GM20431 (cell line): ENCODE results near the gene GJC2.

Experiments used
- in situ Hi-C: fragments of 300-500 bp; cut with MseI, MboI; formaldehyde crosslinking; loops from one replicate; pipeline ENCODE4 v1.15.0; 2020; ENCODE audit warnings: low sequenced_read_pairs; ENCODE audit not compliant: unreplicated experiment

GJC2 gene

DNA sequence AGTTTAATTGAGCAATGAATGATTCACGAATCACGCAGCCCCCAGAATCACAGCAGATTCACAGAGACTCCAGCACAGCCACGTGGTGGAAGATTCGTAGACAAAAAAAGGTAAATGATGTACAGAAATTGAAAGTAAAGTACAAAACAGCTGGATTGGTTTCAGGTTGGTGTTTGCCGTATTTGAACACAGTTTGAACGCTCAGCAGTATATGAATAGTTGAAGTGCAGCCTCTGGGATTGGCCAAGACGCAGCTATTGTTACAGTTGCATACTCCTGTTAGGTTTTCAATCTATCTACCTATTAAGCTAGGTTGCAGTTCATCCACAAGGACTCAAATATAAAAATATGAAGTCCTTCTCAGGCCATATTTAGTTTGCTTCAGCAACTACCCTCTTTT lies 37.6 kb upstream of the GJC2 start:
- in situ Hi-C loops, result no loop called here

GRCh38 chr1:228112617-228113016 lies 37.1 kb upstream of the GJC2 start:
- in situ Hi-C loops, result no loop called here

- in situ Hi-C loops, result no loop called here
Observed at GRCh38 chr1:228114827-228115226, 34.9 kb upstream of the GJC2 start.

- in situ Hi-C loops, result no loop called here
Observed at GRCh38 chr1:228117335-228117734, 32.4 kb upstream of the GJC2 start.

- in situ Hi-C loops, result no loop called here
Observed at GRCh38 chr1:228118040-228118439, 31.7 kb upstream of the GJC2 start.

- in situ Hi-C loops, result no loop called here
Observed at GRCh38 chr1:228120351-228120750, 29.4 kb upstream of the GJC2 start.

DNA sequence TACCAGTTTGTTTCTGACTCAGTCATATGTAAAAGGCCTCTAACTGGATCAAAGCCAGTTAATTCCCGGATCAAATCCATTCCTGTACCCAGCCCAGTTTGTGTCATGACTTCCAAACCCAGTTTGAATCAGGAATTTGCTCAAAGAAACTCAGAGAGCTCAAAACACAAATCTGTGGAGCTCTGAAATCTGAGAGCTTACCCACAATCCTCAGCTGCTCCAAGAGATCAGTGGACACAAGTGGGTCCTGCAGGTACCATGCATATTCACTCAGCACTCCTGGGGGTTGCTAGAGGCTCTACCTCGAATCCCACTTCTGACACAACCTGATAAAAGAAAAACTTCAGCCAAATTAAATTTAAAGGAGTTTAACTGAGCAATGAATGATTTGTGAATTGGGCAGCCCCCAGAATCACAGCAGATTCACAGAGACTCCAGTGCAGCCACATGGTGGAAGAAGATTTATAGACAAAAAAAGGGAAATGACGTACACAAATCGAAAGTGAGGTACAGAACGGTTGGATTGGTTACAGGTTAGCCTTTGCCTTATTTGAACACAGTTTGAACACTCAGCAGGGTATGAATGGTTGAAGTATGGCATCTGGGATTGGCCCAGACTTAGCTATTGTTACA lies 28.8 kb upstream of the GJC2 start:
- in situ Hi-C loops, result no loop called here

- in situ Hi-C loops, result no loop called here
Observed at GRCh38 chr1:228122921-228123441, 26.7 kb upstream of the GJC2 start.

- in situ Hi-C loops, result no loop called here
Observed at GRCh38 chr1:228123505-228123904, 26.2 kb upstream of the GJC2 start.

- in situ Hi-C loops, result no loop called here
Observed at GRCh38 chr1:228125185-228125584, 24.5 kb upstream of the GJC2 start.

GRCh38 chr1:228131766-228132165 lies 18.0 kb upstream of the GJC2 start:
- in situ Hi-C loops, result no loop called here

DNA sequence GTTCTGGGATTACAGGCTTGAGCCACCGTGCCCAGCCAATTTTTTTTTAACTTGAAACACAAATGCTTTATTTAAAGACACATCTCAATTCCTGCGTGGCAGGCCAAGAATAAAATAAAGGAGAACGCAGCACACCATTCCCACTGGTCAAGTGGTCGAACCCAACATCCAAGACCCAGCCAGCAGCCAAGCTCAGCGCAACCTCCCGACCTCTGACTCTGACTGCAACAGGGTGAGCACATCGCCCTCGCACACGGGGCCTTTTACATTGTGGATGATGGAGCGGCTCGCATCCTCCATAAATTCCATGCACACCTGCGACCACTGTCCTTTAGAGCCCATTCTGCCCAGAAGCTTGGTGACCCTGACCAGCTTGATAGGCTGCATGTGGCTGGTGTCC lies 15.1 kb upstream of the GJC2 start:
- in situ Hi-C loops, result no loop called here

DNA sequence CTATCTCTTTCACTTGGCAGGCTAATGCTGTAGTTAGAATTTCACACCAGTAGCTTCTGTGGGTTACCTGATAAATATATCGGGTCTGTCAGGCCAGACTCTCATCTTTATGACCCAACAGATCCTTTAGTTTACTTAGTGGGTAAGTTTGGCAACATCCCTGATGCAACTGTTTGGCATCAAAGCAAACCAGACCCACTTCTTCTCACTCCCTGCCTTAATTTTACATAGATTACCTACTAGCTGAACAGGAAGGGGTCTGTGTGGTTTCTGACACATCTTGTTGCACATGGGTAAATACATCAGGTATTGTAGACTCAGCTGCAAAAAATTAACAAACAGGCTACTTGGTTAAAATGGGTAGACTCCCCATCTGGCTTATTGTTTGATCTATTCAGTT lies 12.8 kb upstream of the GJC2 start:
- in situ Hi-C loops, result no loop called here

- in situ Hi-C loops, result no loop called here
Observed at GRCh38 chr1:228139406-228139930, 10.3 kb upstream of the GJC2 start.

DNA sequence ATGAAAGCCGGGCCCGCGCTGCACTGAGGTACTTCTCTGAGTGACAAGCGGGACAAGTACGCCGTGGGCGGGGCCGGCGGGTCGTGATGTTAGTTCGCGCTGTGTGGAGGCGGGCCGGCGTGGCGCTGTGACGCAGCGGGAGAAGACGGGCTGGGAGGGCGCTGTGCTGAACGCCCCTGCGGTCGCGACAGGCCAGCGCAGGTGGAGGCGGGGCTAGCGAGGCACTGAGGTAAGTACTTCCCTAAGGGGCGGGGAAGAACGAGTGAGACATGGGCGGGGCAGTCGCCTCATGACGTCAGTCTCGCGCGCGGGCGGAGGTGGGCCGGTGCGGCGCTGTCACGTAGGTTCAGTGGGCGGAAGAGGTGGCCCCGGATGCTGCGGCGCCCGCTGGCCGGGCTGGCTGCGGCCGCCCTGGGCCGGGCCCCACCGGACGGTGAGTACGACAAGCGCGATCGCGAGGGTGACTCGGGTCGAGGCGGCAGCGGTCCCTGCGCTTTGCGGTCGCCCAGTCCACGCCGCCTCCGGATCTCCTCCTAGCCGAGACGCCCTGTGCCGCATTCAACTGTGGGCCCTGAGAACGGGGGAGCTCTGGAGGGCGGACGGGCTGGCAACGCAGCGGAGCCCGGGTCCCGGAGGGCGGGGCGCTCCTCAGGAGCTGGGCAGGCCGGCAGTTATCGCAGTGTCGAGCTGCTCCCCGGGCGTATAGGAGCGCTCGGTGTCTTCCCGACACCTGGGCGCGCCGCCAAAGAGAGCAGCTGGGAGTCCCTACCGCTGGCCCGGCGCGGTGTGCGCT lies 9.6 kb upstream of the GJC2 start, which contains the start of gene GUK1:
GUK1 (plus strand) TSS at position 349 of the 793 bp plus-strand sequence; CDS start at position 373, 24 bp downstream.
- in situ Hi-C loops, result no loop called here

- in situ Hi-C loops, result no loop called here
Observed at GRCh38 chr1:228140724-228141225, 9.0 kb upstream of the GJC2 start.

- in situ Hi-C loops, result no loop called here
Observed at GRCh38 chr1:228141226-228142044, 8.3 kb upstream of the GJC2 start.

DNA sequence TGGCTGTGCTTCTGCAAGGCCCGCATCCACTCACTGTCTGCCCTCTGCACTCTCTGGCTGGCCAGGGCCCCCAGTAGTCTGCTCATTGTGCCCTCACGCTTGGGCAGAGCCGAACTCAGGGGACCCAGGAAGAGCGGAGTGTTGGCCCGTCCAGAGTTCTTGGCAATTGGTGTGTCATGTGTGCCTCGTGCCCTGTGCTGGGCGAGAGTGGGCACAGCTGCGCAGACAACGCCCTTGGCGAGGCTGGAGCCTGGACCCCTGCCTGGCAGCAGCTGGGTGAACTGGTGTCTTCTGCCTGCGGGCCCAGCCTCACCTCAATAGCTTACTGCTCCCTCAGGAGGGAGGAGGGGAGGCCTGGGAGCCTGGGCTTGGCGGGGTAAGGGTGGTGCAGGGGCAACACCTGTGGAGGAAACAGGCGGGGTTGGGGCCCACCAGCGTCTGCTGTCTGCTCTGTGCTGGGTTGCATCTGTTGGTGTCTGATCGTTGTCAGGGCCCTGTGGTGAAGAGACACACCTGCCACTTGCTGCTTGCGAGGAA lies 7.5 kb upstream of the GJC2 start:
- in situ Hi-C loops, result no loop called here

- in situ Hi-C loops, result no loop called here
Observed at GRCh38 chr1:228142701-228143136, 7.0 kb upstream of the GJC2 start.
